Gastrocnemius medialis (tissue), 4 donors: Measurements from ENCODE around the gene CDRT4.

Source experiments
- POLR2A ChIP-seq, 2 donors: fragments of 450-650 bp; IDR thresholded peaks; one replicate each; pipeline ENCODE4 v1.6.1; 2017; ENCODE audit warnings: antibody characterized with exemption in 2 of 2, mild to moderate bottlenecking in 2 of 2, moderate library complexity in 2 of 2
- TF ChIP-seq, protein P1 (sequence below), 5 experiments: fragments of 450-650 bp in 3 of 5; fragments of 200-600 bp in 2 of 5; sonication (generic) in 2 of 5; IDR thresholded peaks in 4 of 5; conservative IDR thresholded peaks in 1 of 5; 1 replicate in 4 of 5; 2 replicates in 1 of 5; pipeline ENCODE4 v1.5.1; 2016 to 2019; ENCODE audit warnings: antibody characterized with exemption in 5 of 5, mild to moderate bottlenecking in 3 of 5, moderate library complexity in 3 of 5

DNA sequence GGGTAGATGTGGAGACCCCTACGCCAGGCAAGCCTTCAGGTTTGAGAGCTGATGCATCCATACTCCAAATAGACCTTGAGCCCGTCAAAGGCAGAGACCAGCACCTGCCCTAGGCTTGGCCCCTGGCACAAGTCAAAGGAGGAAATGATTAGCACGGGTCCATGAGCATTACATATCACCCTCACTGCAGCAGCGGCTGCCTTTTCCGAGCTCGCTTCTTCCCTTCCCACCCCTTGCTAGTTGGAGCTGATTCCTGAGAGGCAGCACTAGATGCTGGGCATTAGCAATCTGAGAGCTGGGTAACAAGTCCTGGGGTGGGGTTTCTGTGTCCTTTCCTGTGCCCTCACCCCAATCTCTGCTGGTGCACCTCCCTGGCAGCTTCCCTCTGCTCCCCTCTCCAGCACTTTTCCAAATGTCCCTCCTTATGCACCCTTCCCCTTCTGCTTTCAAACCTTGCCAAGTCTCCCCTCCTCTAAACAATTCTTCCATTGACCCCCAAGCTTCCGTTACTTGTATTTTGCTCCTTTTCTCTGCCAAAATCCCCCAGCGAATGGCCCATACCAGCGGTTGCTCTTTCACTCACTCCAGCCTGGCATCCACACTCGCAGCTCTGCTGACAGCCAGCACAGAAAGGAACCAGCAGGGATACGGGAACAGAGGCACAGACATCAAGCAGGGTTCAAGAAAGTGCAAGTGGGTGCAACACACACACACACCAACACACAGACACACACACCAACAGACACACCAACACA lies 3.0 kb downstream of the CDRT4 start:
- no peak for TF ChIP-seq POLR2A (IDR thresholded peaks at IDR 0.05)
- TF ChIP-seq, protein P1, sequence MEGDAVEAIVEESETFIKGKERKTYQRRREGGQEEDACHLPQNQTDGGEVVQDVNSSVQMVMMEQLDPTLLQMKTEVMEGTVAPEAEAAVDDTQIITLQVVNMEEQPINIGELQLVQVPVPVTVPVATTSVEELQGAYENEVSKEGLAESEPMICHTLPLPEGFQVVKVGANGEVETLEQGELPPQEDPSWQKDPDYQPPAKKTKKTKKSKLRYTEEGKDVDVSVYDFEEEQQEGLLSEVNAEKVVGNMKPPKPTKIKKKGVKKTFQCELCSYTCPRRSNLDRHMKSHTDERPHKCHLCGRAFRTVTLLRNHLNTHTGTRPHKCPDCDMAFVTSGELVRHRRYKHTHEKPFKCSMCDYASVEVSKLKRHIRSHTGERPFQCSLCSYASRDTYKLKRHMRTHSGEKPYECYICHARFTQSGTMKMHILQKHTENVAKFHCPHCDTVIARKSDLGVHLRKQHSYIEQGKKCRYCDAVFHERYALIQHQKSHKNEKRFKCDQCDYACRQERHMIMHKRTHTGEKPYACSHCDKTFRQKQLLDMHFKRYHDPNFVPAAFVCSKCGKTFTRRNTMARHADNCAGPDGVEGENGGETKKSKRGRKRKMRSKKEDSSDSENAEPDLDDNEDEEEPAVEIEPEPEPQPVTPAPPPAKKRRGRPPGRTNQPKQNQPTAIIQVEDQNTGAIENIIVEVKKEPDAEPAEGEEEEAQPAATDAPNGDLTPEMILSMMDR (IDR thresholded peaks at IDR 0.05 in 4 of 5, conservative IDR thresholded peaks at IDR 0.05 in 1 of 5): no peak
